ENCODE measurements around the gene C20orf204.

Gene C20orf204

DNA sequence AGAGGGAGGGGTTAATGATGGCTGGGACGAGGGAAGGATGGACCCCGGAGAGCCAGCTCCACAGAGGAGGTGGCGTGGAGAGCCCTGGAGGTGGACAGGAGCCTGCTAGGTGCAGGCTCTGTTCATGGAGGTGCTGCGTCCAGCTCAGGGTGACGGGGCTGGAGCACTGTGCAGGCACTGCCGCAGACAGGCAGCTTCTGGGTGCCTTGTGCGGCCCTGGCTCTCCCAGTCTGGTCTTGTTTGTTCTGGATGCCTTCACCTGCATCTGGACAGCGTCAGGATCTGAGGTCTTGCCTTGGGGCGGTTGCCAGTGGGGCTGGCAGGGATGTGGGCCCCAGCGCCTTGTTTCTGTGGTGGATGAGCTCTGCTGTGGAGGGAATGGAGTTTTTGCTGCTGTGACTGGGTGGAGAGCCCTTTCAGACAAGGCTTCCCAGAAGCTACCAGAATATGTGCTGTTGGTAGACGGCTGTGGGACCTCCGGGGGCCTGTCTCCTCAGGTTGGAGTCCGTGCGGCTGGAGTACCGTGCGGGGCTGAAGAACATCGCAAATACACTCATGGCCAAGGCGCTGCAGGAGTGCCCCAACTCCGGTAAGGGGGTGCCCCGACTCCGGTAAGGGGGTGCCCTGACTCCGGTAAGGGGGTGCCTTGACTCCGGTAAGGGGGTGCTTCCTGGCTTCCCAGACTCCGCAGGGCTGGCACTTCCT lies 7.8 kb upstream of the C20orf204 start:
- no peaks in the 10 kb centered on the region for H3K4me1 ChIP-seq (ENCODE audit: low read length)
- no peak for TF ChIP-seq EZH2phosphoT487 (IDR thresholded peaks at IDR 0.05; ENCODE audit: low read depth)
- TF ChIP-seq, protein P1, sequence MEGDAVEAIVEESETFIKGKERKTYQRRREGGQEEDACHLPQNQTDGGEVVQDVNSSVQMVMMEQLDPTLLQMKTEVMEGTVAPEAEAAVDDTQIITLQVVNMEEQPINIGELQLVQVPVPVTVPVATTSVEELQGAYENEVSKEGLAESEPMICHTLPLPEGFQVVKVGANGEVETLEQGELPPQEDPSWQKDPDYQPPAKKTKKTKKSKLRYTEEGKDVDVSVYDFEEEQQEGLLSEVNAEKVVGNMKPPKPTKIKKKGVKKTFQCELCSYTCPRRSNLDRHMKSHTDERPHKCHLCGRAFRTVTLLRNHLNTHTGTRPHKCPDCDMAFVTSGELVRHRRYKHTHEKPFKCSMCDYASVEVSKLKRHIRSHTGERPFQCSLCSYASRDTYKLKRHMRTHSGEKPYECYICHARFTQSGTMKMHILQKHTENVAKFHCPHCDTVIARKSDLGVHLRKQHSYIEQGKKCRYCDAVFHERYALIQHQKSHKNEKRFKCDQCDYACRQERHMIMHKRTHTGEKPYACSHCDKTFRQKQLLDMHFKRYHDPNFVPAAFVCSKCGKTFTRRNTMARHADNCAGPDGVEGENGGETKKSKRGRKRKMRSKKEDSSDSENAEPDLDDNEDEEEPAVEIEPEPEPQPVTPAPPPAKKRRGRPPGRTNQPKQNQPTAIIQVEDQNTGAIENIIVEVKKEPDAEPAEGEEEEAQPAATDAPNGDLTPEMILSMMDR (IDR thresholded peaks at IDR 0.05; ENCODE audit: low read depth, low read length), result no peak
- no peak overlapping the region for H3K9ac ChIP-seq (ENCODE audit: low read length)
- H4K20me1 ChIP-seq (ENCODE audit: insufficient read depth, low read length), result 0 out of 2 replicates have a peak, but pooled peaks cover 3% of the 10 kb centered on the region
- H3K79me2 ChIP-seq (ENCODE audit: low read length), result no peaks in the 10 kb centered on the region
- H3K27ac ChIP-seq (ENCODE audit: low read length), result no peak overlapping the region
- no peak overlapping the region for H2AFZ ChIP-seq (ENCODE audit: low read depth, low read length)
- peaks cover 52% of the 10 kb centered on the region for H3K36me3 ChIP-seq (replicated peaks; ENCODE audit: low read depth, low read length)
- H3K4me2 ChIP-seq (ENCODE audit: low read length), result no peak overlapping the region
- no peaks in the 10 kb centered on the region for H3K9me3 ChIP-seq (ENCODE audit: insufficient read depth, low read length)
- H3K4me3 ChIP-seq (ENCODE audit: low read length), result no peak overlapping the region
- no peaks in the 10 kb centered on the region for H3K27me3 ChIP-seq (ENCODE audit: low read depth, low read length)

DNA sequence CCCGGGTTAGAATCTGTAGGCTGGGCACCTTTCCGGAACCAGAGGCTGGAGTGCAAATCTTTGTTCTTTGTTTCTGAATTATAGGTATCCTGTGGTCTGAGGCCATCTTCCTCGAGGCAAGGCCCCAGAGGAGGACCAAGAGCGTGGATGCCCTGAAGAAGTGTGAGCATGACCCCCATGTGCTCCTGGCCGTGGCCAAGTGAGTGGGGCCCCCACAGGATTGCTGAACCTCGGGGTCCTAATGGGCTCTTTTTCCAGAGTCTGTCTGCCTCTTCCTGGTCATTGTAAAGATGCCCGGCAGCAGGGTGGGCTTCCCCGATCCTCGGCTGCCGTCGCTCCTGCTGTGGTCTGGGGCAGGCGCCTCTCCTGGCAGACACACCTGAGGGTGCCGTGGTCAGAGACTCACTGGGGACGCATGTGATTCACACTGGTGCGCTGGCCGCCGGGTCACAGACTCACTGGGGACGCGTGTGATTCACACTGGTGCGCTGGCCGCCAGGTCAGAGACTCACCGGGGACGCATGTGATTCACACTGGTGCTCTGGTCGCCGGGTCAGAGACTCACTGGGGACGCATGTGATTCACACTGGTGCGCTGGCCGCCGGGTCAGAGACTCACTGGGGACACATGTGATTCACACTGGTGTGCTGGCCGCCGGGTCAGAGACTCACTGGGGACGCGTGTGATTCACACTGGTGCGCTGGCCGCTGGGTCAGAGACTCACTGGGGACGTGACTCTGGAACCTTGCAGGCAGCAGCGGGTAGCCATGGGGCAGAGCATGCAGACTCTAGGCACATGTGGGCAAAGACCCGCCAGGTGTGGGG lies 6.5 kb upstream of the C20orf204 start:
- Histone ChIP-seq H3K4me3 (ENCODE audit: low read length) (no peak overlapping the region), H3K4me1 (ENCODE audit: low read length) (no peaks in the 10 kb centered on the region), H3K4me2 (ENCODE audit: low read length) (no peak overlapping the region), H4K20me1 (ENCODE audit: insufficient read depth, low read length) (no peaks in the 10 kb centered on the region), H3K9ac (ENCODE audit: low read length) (no peak overlapping the region), H2AFZ (ENCODE audit: low read depth, low read length) (no peak overlapping the region), H3K36me3 (replicated peaks; ENCODE audit: low read depth, low read length) (peaks cover 38% of the 10 kb centered on the region), H3K9me3 (ENCODE audit: insufficient read depth, low read length) (no peaks in the 10 kb centered on the region), H3K27me3 (ENCODE audit: low read depth, low read length) (no peaks in the 10 kb centered on the region), H3K27ac (ENCODE audit: low read length) (no peak overlapping the region), H3K79me2 (ENCODE audit: low read length) (no peaks in the 10 kb centered on the region)
- TF ChIP-seq EZH2phosphoT487 (IDR thresholded peaks at IDR 0.05; ENCODE audit: low read depth), result no peak
- TF ChIP-seq, protein P1 (IDR thresholded peaks at IDR 0.05; ENCODE audit: low read depth, low read length), result no peak

DNA sequence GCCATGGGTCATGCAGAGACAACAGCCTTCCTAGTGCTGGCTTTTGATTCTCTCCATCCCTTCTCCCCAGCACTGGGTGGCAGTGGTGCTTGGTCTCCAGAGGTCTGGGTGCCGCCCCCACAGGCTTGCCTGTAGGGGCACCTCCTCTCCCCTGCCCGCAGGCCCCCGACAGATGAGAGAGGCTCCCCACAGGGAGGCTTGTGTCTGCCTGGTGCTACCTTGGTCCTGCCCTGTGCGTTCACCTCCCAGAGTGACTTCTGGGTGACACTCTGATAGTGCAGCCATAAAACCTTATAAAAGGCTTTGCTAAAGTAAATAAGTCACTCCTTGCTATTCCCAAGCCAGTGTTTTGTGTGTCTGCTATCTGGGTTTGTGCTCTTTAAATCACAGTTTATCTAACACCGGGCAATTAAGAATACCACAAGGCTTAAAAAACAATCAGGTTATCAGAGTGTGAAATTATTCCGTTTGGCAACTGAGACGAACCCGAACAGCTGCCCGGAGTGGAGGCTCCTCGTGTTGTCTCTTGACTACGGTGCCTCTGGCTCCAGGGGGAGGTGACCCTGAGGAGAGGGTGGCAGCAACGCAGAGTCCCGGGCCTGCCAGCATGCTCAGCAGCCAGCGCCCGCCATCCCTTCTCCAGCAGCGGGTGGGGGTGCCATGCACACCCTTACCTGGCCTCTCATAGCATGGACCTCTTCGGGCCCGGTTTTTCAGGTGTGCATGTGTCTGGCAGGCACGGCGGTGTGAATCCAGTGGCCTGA lies 5.4 kb upstream of the C20orf204 start:
- H3K9ac ChIP-seq (ENCODE audit: low read length), result no peak overlapping the region
- no peak overlapping the region for H2AFZ ChIP-seq (ENCODE audit: low read depth, low read length)
- H3K4me3 ChIP-seq (ENCODE audit: low read length), result no peak overlapping the region
- H3K4me1 ChIP-seq (ENCODE audit: low read length), result peaks cover 3% of the 10 kb centered on the region; the same call in 1 of the 2 replicates
- no peaks in the 10 kb centered on the region for H4K20me1 ChIP-seq (ENCODE audit: insufficient read depth, low read length)
- no peaks in the 10 kb centered on the region for H3K79me2 ChIP-seq (ENCODE audit: low read length)
- TF ChIP-seq, protein P1 (IDR thresholded peaks at IDR 0.05; ENCODE audit: low read depth, low read length), result no peak
- TF ChIP-seq EZH2phosphoT487 (IDR thresholded peaks at IDR 0.05; ENCODE audit: low read depth), result no peak
- H3K4me2 ChIP-seq (ENCODE audit: low read length), result no peak overlapping the region
- H3K27ac ChIP-seq (ENCODE audit: low read length), result no peak overlapping the region
- H3K36me3 ChIP-seq (replicated peaks; ENCODE audit: low read depth, low read length), result peaks cover 30% of the 10 kb centered on the region
- H3K9me3 ChIP-seq (ENCODE audit: insufficient read depth, low read length), result no peaks in the 10 kb centered on the region
- H3K27me3 ChIP-seq (ENCODE audit: low read depth, low read length), result no peaks in the 10 kb centered on the region

Measured in OCI-LY3 (cell line).